Effector CD4-positive, alpha-beta T cell (primary cell): ENCODE measurements around the gene PPP6C.
A peak's percentile ranks its signal among the peaks of the same experiment; 100 is the strongest.
"Not testable (repeated sequence)": the region's sequence is repeated elsewhere in the genome, so short reads cannot be mapped to it uniquely, and the experiment has no call there.

Experiments used
- DNase-seq: peaks from one replicate; pipeline ENCODE4 v3.0.0-alpha.2; 2020
- total RNA-seq: gene quantifications from one replicate; lab custom pipeline; 2026; lab: John Stamatoyannopoulos, UW

The PPP6C gene
- 62.7 reads per million, percentile 73 among the genes with 10 or more reads in this experiment for total RNA-seq

DNA sequence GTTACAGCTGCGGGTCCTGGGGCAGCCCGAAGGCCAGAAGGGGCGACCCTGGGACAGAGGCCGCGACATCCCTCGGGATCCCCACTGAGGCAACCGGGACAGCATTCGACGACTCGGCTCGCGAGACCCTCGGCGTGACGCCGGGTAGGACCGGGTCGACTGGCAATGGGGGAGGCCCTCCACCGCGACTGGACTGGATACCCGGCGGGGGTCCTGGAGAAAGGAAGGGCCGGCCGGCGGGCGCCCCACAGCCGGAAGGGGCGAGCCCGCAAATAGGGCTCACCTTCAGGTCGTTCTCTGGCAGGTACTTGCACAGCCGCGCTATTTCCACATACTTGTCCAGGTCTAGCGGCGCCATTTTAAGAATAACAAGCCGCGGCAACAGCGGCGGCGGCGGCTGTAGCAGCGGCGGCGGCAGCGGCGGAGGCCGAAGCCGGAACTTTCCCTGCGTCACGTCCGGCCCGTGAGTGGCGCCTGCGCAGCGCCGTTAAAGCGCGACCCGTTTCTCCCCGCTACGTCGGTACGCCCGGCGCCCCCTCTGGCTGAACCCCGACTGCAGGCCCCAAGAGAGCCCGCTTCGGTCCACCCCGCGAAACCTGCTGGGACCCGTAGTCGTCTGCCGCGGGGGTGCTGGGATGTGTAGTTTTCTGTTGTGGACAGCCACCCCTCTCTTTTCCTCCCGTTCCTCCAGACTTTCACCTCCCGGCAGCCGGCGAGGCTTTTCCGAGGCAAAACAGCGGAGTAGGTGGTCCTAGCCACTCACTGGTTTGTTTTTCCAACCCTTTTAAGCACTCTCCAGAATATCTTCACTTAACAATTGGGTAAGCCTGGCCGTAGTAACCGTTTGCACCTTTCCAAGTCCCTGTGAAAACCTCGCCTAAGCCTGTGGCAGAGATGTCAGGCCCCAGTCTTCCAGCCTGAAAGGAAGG is at the start of gene PPP6C:
PPP6C (minus strand) TSS at position 443 of the 929 bp plus-strand sequence; CDS start at position 358, 85 bp downstream.
- peak; percentile 98 for DNase-seq

DNA sequence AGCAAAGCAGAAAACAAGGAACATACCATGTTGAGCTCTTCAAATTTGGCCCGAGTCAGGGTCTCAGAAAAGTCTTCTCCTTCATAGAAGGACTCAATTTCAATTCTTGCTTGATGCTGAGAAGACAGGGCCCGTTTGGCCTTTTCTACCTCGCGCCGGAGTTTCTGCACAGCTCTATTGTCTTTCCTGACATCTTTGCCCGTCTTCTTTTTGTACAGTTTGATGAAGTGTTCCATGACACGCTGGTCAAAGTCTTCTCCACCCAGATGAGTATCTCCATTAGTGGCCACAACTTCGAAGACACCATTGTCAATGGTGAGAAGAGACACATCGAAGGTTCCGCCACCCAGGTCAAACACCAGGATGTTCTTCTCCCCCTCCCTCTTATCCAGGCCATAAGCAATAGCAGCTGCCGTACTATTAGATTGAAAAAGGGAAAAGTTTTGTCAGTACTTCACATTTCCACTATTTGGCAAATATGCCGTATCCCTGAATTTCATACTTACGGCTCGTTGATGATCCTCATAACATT is 49.4 kb upstream of the PPP6C start:
- no peak for DNase-seq

DNA sequence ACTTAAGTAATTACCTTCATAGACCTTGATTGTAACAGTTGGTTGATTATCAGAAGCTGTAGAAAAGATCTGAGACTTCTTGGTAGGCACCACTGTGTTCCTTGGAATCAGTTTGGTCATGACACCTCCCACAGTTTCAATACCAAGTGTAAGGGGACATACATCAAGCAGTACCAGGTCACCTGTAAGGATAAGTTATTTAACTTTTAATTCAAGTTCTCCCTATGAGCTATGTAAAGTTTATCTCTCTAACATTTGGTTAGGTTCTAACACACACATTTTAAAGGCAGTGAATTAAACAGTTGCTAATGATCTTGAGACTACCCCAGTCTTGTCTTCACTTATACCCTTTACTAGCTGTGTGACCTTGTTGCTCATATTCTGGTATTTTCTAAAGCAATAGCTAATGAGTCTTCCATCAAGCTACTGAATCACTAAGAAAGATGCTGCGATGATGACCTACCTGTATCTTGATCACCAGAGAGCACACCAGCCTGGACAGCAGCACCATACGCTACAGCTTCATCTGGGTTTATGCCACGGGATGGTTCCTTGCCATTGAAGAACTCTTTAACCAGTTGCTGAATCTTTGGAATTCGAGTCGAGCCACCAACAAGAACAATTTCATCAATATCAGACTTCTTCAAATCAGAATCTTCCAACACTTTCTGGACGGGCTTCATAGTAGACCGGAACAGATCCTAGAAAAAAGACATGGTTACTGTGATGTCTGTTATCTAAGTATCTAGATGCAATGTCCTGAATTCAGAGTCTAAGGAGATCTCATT is 48.7 kb upstream of the PPP6C start:
- DNase-seq, result no peak

DNA sequence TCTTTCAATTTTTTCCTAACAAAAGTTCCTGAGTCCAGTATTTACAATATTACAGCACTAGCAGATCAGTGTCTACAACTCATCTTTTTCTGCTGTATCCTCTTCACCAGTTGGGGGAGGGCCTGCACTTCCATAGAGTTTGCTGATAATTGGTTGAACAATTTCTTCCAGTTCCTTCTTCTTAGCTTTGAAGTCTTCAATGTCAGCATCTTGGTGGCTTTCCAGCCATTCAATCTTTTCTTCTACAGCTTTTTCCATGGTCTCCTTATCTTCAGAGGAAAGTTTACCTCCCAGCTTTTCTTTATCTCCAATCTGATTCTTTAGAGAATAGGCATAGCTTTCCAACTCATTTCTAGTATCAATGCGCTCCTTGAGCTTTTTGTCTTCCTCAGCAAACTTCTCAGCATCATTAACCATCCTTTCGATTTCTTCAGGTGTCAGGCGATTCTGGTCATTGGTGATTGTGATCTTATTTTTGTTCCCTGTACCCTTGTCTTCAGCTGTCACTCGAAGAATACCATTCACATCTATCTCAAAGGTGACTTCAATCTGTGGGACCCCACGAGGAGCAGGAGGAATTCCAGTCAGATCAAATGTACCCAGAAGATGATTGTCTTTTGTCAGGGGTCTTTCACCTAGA is 47.0 kb upstream of the PPP6C start:
- not testable (repeated sequence) for DNase-seq

DNA sequence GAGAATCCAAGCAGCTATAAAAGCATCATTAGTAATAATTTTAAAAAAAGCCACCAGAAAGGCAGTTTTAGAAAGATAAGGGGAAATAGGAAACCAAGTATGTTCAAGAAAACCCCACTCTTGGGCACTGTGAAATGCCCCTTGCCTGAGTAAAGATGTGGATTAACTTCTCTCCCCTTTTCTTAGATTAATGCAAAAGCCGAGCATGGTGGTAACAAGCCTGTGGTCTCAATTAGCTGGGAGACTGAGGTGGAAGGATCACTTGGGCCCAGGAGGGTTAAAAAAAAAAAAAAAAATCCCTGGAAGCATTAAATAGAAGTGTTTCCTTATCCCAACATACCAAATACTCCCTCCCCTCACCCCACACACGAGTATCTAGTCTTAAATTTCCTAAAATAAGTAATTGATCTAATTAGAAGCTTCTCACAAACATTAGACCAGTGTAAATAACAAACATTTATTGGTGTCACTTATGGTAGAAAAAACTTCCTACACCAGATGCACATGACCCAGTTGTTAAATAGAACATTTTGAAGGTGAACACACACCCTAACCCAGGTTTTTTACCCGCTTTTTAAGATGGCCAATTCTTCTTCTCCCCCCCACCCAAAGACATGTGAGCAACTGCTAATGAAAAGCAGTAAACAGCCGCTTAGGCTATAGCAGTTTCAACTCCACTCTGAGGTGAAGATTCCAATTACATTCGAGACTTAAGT is 46.4 kb upstream of the PPP6C start:
- no peak for DNase-seq

DNA sequence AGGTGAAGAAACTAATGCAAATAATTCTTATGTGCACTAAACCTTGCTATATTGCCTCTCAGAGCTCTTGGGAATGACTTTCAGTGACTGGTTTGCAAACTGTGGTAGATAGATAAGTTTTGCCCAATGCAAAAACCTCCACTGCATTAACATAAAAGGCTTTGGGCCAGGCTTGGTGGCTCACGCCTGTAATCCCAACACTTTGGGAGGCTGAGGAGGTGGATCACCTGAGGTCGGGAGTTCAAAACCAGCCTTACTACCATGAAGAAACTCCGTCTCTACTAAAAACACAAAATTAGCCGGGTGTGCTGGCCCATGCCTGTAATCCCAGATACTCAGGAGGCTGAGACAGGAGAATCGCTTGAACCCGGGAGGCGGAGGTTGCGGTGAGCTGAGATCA is 44.5 kb upstream of the PPP6C start:
- not testable (repeated sequence) for DNase-seq

DNA sequence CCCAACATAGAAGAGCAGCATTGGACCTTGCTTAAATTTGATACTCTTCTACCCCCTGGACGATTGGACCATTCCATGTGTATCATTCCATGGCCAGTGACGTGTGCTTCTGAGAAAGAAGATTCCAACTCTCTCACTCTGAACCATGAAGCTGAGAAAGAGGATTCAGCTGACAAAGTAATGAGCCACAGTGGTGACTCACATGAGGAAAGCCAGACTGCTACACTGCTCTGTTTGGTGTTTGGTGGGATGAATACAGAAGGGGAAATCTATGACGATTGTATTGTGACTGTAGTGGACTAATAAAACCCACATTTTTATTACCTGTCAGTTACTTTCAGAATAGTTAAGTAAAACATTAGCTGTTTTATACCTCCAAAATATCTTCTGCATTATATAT is 44.1 kb upstream of the PPP6C start:
- no peak for DNase-seq

DNA sequence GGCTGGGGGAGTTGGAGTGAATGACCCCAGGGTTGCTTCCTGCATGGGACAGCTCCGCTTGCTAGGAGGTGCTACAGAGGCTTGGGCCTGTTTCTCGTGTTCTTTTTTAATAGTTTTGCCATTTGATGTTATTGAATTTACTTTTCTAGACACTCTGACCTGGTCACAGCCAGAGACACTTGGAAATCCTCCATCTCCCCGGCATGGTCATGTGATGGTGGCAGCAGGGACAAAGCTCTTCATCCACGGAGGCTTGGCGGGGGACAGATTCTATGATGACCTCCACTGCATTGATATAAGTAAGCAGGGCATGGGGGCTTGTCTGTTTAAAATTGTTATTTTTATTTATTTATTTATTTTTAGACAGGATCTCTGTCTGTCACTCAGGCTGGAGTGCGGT is 38.2 kb upstream of the PPP6C start:
- no peak for DNase-seq

DNA sequence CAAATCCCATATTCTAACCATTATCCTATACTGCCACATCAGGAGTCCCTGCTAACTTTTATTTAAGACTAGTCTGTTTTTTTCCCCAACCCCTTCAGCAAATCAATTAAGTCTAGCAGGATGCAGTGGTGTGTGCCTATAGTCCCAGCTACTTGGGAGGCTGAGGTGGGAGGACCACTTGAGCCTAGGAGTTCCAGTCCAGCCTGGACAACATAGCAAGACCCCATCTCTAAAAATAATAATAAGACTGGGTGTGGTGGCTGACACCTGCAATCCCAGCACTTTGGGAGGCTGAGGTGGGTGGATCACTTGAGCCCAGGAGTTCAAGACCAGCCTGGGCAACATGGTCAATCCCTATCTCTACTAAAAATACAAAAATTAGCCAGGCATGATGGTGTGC is 35.3 kb upstream of the PPP6C start:
- DNase-seq, result not testable (repeated sequence)

DNA sequence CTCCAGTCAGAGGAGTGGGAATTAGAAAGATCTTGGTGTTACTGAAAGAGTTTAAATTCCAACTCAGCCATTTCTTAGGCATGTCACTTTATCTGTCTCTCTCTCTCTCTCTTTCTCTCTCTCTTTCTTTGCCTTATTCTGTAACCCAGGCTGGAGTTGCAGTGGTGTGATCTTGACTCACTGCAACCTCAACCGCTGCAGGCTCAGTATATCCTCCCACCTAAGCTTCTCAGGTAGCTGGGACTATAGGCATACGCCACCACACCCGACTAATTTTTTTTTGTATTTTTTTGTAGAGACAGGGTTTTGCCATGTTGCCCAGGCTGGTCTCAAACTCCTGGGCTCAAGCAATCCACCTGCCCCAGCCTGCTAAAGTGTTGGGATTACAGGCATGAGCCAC is 29.0 kb upstream of the PPP6C start:
- DNase-seq, result no peak

DNA sequence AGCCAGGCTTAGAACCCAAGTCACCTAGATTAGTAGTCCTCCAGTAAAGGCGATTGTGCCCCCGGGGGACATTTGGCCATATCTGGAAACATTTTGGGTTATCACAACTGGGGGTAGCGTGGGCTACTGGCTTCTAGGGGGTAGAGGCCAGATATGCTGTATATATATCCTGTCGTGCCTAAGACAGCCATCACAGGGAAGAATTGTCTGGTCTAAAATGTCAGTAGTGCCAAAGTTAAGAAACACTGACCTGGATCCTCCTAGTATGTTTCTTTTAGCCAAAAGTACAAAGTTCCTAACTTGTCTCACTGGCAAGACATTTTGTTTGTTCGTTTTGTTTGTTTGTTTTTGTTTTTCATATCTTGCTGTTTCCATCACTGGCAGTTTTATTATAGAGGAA is 24.6 kb upstream of the PPP6C start:
- no peak for DNase-seq

DNA sequence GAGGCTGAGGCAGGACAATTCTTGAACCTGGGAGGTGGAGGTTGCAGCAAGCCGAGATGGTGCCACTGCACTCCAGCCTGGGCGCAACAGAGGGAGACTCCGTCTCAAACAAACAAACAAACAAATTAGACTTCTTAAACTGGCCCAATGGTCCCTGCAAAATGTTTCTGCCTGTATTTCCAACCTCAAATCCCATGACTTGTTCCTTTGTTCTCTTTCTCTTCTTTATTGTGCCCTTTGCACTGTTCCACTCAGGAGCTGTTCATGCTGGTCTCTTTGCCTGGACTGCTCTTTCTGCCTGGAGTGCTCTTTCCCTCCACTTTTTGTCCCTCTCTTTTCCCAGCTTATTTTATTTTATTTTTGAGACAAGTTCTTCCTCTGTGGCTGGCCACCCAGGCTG is 14.9 kb upstream of the PPP6C start:
- DNase-seq, result no peak

DNA sequence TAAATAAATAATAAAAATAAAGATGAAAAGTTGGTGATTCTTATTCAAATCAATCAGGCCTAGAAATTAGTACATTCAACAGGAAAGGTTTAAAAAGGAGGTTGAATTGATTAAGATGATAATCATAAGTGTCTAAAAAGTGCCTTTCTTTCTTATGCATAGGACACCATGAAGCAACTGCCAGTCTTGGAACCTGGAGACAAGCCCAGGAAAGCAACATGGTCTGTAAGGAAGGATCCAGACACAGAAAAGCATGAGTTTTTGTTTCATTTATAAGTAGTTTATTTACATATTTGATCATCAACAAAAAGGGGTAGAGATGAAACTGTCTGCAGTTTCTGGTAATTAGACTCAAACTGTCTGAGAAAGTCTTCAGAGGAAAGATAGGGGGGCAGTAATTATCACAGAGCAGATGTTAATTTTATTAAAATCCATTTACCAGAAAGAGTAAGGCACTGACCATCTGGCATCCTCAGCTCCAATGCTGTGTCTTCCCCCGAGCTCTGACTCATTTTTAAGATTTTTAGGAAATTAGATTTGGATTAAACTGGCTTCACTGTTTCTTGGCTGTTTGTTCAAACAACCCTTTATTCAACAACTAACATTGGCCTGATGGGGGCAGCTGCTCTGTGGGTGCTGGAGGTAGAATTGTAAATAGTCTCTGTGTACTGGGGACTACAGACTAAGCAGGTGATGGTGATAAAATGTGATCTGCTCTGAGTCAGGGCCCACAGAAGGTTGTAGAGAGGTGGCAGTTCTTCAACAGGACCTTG is 13.4 kb upstream of the PPP6C start:
- DNase-seq, result no peak

DNA sequence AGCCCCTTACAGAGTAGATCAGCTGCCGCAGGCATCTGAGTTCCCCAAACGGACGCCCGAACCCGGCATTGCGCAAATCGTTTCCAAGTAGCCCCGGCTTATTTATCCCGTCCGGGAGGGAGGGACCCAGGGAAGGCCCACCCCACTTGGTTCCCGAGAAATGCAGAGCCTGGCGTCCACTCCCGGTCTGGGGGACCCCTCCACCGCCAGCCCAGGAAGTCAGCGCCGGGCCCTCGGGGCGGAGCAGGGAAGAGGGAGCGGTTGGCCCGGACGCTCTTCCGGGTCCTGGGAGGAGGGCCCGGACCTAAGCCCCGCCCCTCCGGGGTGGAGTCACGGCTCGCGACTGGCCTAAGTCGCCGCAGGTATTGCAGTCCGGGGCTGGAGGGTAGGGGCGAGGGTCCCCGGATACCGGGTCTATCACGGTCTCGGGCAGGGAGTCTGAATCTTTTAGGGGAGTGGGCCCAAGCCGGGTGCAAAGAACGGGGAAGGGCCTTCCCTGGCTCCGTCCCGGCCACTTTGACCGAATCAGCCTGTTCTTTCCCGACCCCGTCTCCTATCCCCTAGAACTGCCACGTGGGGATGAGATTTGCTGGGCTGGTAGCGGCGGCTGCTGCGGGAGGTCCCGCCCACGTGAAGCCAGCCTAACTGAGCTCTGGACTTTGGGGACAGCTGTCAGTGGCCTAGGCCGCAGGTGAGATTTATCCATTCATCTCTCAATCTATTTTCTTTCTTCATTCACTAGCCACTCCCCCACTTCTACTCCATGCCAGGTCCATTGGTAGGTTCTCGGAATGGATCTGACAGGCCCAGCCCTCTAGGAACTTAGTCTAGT is 10.8 kb upstream of the PPP6C start, which contains the start of gene RABEPK:
RABEPK (plus strand) TSS at position 327 of the 832 bp plus-strand sequence. CDS start 2,472 bp downstream, outside the sequence.
- peak; percentile 86 for DNase-seq

DNA sequence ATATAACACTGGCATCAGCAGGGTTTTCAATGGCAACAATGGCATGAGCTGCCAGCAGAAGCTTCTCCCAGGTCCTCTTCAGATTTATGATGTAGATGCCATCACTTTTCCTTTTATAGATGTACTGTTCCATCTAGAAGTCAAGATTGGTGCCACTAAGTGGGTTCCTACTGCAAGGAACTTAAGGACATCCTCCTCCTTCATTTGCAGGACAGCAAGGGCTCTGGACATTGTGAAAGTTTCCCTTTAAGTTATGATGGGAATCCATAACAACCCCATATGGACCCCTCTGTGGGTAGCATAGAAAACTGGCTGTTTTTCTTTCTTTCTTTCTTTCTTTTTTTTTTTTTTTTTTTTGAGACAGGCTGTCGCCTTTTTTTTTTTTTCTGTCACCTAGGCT is 6.0 kb upstream of the PPP6C start:
- DNase-seq, result not testable (repeated sequence)

DNA sequence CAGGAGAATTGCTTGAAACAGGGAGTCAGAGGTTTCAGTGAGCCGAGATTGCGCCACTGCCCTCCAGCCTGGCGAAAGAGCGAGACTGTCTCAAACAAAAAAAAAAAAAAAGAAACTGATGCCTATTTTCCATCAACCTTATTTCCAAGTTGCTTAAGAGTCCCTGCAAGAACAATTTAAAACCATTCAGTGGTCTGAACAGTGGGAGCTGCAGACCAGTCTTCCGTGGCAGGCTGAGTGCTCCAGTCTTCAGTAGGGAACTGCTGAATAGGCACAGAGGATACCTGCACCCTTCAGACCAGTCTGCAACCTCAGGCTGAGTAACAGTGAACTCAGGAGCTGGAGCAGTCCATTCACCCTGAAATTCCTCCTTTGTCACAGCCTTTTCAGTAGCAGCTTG is 4.9 kb upstream of the PPP6C start:
- not testable (repeated sequence) for DNase-seq

DNA sequence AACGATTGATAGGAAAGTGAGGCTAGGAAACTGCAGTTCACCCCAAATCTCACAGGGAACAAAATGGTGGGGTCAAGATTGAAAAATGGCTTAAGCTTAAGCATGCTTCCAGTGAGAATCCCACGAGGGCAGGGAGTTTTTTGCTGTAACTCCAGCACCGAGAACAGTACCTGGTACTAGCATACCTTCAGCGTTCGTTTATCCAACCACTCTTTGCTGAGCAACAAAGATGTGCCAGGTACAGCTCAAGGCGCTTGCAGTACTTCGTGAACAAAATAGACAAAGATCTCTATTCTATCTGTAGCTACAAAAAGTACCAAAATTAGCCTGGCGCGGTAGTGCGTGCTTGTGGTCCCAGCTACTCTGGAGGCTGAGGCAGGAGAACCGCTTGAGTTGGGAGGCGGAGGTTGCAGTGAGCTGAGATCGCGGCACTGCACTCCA is 778 bp upstream of the PPP6C start:
- DNase-seq, result no peak

DNA sequence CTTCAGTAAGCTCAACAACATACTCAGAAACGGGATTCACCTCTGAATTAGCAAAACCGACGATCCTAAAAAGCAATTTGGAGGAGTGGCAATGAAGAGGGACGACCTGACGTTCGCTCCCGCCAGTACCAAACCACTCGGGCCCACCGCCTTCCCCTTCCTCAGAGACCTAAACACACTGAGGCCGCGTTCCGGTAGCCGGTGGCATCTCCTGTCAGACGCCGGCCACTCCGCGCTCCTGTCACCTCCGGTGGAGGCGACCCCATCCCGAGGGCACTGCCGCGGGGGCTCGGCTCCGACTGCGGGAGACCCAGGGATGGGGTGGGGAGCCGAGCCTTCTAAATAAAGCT is 617 bp downstream of the PPP6C start:
- DNase-seq, result no peak

DNA sequence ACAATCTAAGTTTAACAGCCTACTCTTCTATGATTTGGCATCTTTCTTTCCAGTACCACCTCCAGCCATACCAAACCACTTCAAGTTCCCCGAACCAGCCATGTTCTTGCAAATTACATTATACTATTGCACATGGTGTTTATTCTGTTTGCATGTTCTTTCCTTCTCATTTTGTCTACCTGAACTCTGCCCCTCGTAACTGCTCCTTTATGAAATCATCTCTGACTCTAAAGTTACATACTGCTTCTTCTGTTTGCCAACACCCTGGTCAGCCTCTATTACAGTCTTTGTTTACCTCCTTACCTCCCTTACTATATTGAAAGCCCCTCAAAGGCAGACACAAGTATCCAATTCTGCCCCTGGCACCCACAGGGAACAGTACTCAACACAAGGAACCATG is 6.0 kb downstream of the PPP6C start:
- no peak for DNase-seq

DNA sequence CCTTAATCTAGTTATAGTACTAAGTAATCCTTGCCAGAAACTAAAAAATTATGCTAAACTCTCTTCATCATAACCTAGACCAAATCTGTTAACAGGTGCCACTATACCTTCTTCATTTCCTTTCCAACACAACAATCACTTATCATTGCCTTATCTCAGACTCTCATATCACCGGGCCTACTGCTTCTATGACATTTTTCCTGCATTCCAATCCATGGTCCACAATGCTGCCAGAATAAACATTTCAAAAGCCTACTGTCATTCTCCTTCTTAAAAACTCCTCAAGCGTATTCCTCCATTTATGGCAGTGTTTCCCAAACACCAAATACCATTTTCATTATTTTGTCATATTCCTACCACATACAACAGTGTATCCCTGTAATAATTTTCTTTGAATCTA is 6.5 kb downstream of the PPP6C start:
- DNase-seq, result no peak
